HCT116 (cell line): ENCODE data around the gene MAN1A1. TPM values are rescaled to one million over a fixed set of nuclear protein-coding genes. Genes with fewer than 3 reads are reported as not detected.

Experiments
- ATAC-seq: fragments of 200-7000 bp; cut with Tn5 transposase; 2 replicates; pipeline ENCODE4 v1.9.1; 2020; ENCODE audit warnings: mild to moderate bottlenecking, moderate library complexity
- BruUV-seq: library from RNA; stranded (reverse); fragments of 400-500 nt; replicated peaks from 2 replicates; lab custom pipeline; 2021; lab: Mats Ljungman, UMichigan
- CTCF ChIA-PET: fragments of 300-600 bp; sonication (Branson Sonifier 250); formaldehyde crosslinking; loops from one replicate; lab custom pipeline; 2021; ENCODE audit warnings: antibody characterized with exemption; lab: Charles Lee
- POLR2A ChIA-PET: fragments of 300-600, 350-600 bp; sonication (Branson Sonifier 250); formaldehyde crosslinking; loops from one replicate; lab custom pipeline; 2021; ENCODE audit warnings: antibody characterized with exemption; lab: Charles Lee
- RAD21 ChIA-PET, 2 experiments: fragments of 300-600 bp; sonication (Branson Sonifier 250); formaldehyde crosslinking; loops; one replicate each; lab custom pipeline; 2023; ENCODE audit warnings: low total read pairs in 2 of 2; ENCODE audit not compliant: uncharacterized antibody in 2 of 2, unreplicated experiment in 2 of 2, low non-redundant PET in 1 of 2; lab: Charles Lee
- DNase-seq: peaks from one replicate; pipeline ENCODE4 v3.0.0-alpha.2; 2010; ENCODE audit warnings: low read depth, low spot score
- H2AFZ ChIP-seq: fragments of 200-600 bp; shearing (Covaris generic), sonication (generic); 2 replicates; pipeline ENCODE4 v1.6.1; 2017; ENCODE audit warnings: low read depth, mixed run types, mixed read lengths, antibody characterized with exemption, low read length; ENCODE audit not compliant: poor library complexity, severe bottlenecking
- H3K27ac ChIP-seq: 2 replicates; pipeline ENCODE4 v1.5.1; 2012; ENCODE audit warnings: low read depth, low read length
- H3K27me3 ChIP-seq: fragments of 200-600 bp; sonication (generic); 2 replicates; pipeline ENCODE4 v1.6.1; 2016; ENCODE audit warnings: mixed run types, low read length, mixed read lengths; ENCODE audit not compliant: insufficient read depth
- H3K36me3 ChIP-seq, 2 experiments: fragments of 200-500 bp in 1 of 2; fragments of 200-600 bp in 1 of 2; sonication (Bioruptor generic) in 1 of 2; sonication (generic) in 1 of 2; 2 replicates each; pipeline versions ENCODE4 v1.5.1 to v1.6.1; 2014 to 2016; ENCODE audit warnings: low read length in 2 of 2, inconsistent platforms in 1 of 2, mixed read lengths in 1 of 2, mixed run types in 1 of 2; ENCODE audit not compliant: insufficient read depth in 2 of 2, control insufficient read depth in 1 of 2
- H3K4me1 ChIP-seq, 2 experiments: fragments of 200-600 bp in 1 of 2; sonication (generic) in 1 of 2; 2 replicates each; pipeline versions ENCODE4 v1.5.1 to v1.6.1; 2012 to 2017; ENCODE audit warnings: low read length in 2 of 2, inconsistent platforms in 1 of 2, mild to moderate bottlenecking in 1 of 2, mixed read lengths in 1 of 2, mixed run types in 1 of 2, moderate library complexity in 1 of 2; ENCODE audit not compliant: insufficient read depth in 2 of 2, control insufficient read depth in 1 of 2
- H3K4me2 ChIP-seq: fragments of 200-600 bp; sonication (generic); 2 replicates; pipeline ENCODE4 v1.6.1; 2017; ENCODE audit warnings: mixed run types, low read length, mixed read lengths
- H3K4me3 ChIP-seq, 2 experiments: fragments of 200-600 bp in 1 of 2; sonication (generic) in 1 of 2; replicated peaks in 1 of 2; 2 replicates each; pipeline ENCODE4 v1.5.1; 2011 to 2016; ENCODE audit warnings: low read length in 2 of 2, control low read depth in 1 of 2, low read depth in 1 of 2, mild to moderate bottlenecking in 1 of 2, mixed read lengths in 1 of 2, mixed run types in 1 of 2
- H3K79me2 ChIP-seq: fragments of 200-600 bp; sonication (generic); 2 replicates; pipeline ENCODE4 v1.6.1; 2017; ENCODE audit warnings: mild to moderate bottlenecking, mixed run types, low read length, moderate library complexity, mixed read lengths; ENCODE audit not compliant: insufficient read depth
- H3K9ac ChIP-seq: fragments of 200-600 bp; sonication (generic); 2 replicates; pipeline ENCODE4 v1.6.1; 2016; ENCODE audit warnings: low read length, mixed read lengths
- H3K9me2 ChIP-seq: fragments of 200-600 bp; sonication (generic), shearing (Covaris generic); 2 replicates; pipeline ENCODE4 v1.6.1; 2017; ENCODE audit warnings: mixed run types, mild to moderate bottlenecking, moderate library complexity; ENCODE audit not compliant: insufficient read depth
- H3K9me3 ChIP-seq, 2 experiments: fragments of 200-500 bp in 1 of 2; fragments of 200-600 bp in 1 of 2; sonication (Bioruptor generic) in 1 of 2; sonication (generic) in 1 of 2; 2 replicates each; pipeline ENCODE4 v1.6.1; 2014 to 2017; ENCODE audit warnings: low read length in 2 of 2, mixed read lengths in 2 of 2, inconsistent platforms in 1 of 2, low read depth in 1 of 2, mild to moderate bottlenecking in 1 of 2, mixed run types in 1 of 2, moderate library complexity in 1 of 2; ENCODE audit not compliant: control insufficient read depth in 1 of 2, insufficient read depth in 1 of 2
- H4K20me1 ChIP-seq: fragments of 200-600 bp; sonication (generic), shearing (Covaris generic); 2 replicates; pipeline ENCODE4 v1.6.1; 2017; ENCODE audit warnings: mixed run types, mild to moderate bottlenecking, moderate library complexity; ENCODE audit not compliant: insufficient read depth
- CBX3 ChIP-seq: IDR thresholded peaks from 2 replicates; pipeline ENCODE4 v1.6.1; 2012; ENCODE audit warnings: low read depth
- CEBPB ChIP-seq: IDR thresholded peaks from 2 replicates; pipeline ENCODE4 v1.6.1; 2012; ENCODE audit warnings: low read depth
- ELF1 ChIP-seq: IDR thresholded peaks from 2 replicates; pipeline ENCODE4 v1.6.1; 2012; ENCODE audit warnings: low read depth, borderline replicate concordance
- EZH2phosphoT487 ChIP-seq: fragments of 200-600 bp; IDR thresholded peaks from 2 replicates; pipeline ENCODE4 v1.6.1; 2018; ENCODE audit warnings: antibody characterized with exemption, borderline replicate concordance
- FOSL1 ChIP-seq: IDR thresholded peaks from 2 replicates; pipeline ENCODE4 v1.6.1; 2012; ENCODE audit warnings: low read depth
- JUND ChIP-seq: IDR thresholded peaks from 2 replicates; pipeline ENCODE4 v1.6.1; 2012
- MAX ChIP-seq: IDR thresholded peaks from 2 replicates; pipeline ENCODE4 v1.6.1; 2012
- SIN3A ChIP-seq: IDR thresholded peaks from 2 replicates; pipeline ENCODE4 v1.6.1; 2012; ENCODE audit warnings: low read depth
- SP1 ChIP-seq: IDR thresholded peaks from 2 replicates; pipeline ENCODE4 v1.6.1; 2012; ENCODE audit warnings: low read depth
- ZNF274 ChIP-seq: fragments of 200-500 bp; sonication (Bioruptor generic); IDR thresholded peaks from 2 replicates; pipeline ENCODE4 v1.6.1; 2014; ENCODE audit warnings: mild to moderate bottlenecking, low read depth, low read length, inconsistent platforms
- intact Hi-C: fragments of 100-400 bp; cut with micrococcal nuclease; formaldehyde crosslinking; loops from 2 replicates; pipeline ENCODE4 v1.10.0; 2022
- total RNA-seq: library from RNA; stranded (reverse); gene quantifications from one replicate; pipeline ENCODE4 v1.2.1, GENCODE V29; 2021; ENCODE audit not compliant: unreplicated experiment
- TF ChIP-seq, protein P1 (sequence below): IDR thresholded peaks from 2 replicates; pipeline ENCODE4 v1.6.1; 2011; ENCODE audit warnings: mild to moderate bottlenecking, low read length, moderate library complexity; ENCODE audit not compliant: insufficient replicate concordance; ENCODE audit errors: extremely low read depth
- TF ChIP-seq, protein P2 (sequence below): IDR thresholded peaks from 2 replicates; pipeline ENCODE4 v1.6.1; 2012

Gene MAN1A1
- total RNA-seq, 1 experiment from 2014 or later: 46.0 TPM

GRCh38 chr6:119319694-119320093 lies 29.9 kb downstream of the MAN1A1 start:
- Histone ChIP-seq H3K27ac (no peak overlapping the region), H3K36me3 (peaks cover 0 to 4% of the 10 kb centered on the region in 2 experiments; a peak in 1 of 4 replicates), H3K27me3 (no peaks in the 10 kb centered on the region), H3K9ac (no peak overlapping the region), H3K9me3 (no peaks in the 10 kb centered on the region), H3K4me3 (no peak overlapping the region), H3K4me2 (no peak overlapping the region), H2AFZ (no peak overlapping the region), H3K79me2 (peaks cover 3% of the 10 kb centered on the region), H3K4me1 (peaks cover 27 to 45% of the 10 kb centered on the region in 2 experiments), H3K9me2 (no peaks in the 10 kb centered on the region), H4K20me1 (no peaks in the 10 kb centered on the region)
- ChIA-PET CTCF (no interaction called here), POLR2A (no interaction called here), RAD21 (no interaction called here)
- DNase-seq: no peak
- TF ChIP-seq SP1: no peak
- no peak for TF ChIP-seq CBX3
- TF ChIP-seq, protein P1, sequence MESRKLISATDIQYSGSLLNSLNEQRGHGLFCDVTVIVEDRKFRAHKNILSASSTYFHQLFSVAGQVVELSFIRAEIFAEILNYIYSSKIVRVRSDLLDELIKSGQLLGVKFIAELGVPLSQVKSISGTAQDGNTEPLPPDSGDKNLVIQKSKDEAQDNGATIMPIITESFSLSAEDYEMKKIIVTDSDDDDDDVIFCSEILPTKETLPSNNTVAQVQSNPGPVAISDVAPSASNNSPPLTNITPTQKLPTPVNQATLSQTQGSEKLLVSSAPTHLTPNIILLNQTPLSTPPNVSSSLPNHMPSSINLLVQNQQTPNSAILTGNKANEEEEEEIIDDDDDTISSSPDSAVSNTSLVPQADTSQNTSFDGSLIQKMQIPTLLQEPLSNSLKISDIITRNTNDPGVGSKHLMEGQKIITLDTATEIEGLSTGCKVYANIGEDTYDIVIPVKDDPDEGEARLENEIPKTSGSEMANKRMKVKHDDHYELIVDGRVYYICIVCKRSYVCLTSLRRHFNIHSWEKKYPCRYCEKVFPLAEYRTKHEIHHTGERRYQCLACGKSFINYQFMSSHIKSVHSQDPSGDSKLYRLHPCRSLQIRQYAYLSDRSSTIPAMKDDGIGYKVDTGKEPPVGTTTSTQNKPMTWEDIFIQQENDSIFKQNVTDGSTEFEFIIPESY: no peak
- no peak for TF ChIP-seq ZNF274
- no peak for TF ChIP-seq MAX
- TF ChIP-seq JUND: no peak
- no peak for TF ChIP-seq EZH2phosphoT487
- TF ChIP-seq, protein P2, sequence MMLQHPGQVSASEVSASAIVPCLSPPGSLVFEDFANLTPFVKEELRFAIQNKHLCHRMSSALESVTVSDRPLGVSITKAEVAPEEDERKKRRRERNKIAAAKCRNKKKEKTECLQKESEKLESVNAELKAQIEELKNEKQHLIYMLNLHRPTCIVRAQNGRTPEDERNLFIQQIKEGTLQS: no peak
- no peak for TF ChIP-seq SIN3A
- no peak for TF ChIP-seq ELF1
- no peak for TF ChIP-seq CEBPB
- no peak for TF ChIP-seq FOSL1
- ATAC-seq: no peak
- no TSS peak for BruUV-seq
- intact Hi-C loops: no loop called here
